Lower leg skin (tissue), 3 donors: Measurements from ENCODE around the gene CYB5A.

Source experiments
- POLR2A ChIP-seq, 2 donors: fragments of 450-650 bp; IDR thresholded peaks; one replicate each; pipeline ENCODE4 v1.6.1; 2016 to 2017; ENCODE audit warnings: antibody characterized with exemption in 2 of 2, mild to moderate bottlenecking in 1 of 2, moderate library complexity in 1 of 2
- TF ChIP-seq, protein P1 (sequence below), 3 donors: fragments of 450-650 bp; IDR thresholded peaks; one replicate each; pipeline ENCODE4 v1.5.1; 2016; ENCODE audit warnings: antibody characterized with exemption in 3 of 3, mild to moderate bottlenecking in 3 of 3, moderate library complexity in 2 of 3

DNA sequence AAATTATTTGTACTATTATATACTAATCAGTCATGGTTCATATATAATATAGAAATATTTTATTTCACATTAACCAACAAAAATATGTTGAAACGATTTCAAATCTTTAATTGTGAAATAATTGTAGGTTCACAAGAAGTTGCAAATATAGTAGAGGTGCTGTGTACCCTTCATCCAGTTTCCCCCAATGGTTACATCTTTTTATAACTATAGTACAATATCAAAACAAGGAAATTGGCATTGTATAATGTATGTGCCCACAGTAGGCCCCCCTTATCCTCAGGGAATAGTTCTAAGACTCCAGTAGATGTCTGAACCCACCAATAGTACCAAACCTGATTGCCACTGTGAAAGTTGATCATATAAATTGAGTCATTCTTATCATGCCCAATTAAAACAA is 7.4 kb upstream of the CYB5A start:
- TF ChIP-seq, protein P1, sequence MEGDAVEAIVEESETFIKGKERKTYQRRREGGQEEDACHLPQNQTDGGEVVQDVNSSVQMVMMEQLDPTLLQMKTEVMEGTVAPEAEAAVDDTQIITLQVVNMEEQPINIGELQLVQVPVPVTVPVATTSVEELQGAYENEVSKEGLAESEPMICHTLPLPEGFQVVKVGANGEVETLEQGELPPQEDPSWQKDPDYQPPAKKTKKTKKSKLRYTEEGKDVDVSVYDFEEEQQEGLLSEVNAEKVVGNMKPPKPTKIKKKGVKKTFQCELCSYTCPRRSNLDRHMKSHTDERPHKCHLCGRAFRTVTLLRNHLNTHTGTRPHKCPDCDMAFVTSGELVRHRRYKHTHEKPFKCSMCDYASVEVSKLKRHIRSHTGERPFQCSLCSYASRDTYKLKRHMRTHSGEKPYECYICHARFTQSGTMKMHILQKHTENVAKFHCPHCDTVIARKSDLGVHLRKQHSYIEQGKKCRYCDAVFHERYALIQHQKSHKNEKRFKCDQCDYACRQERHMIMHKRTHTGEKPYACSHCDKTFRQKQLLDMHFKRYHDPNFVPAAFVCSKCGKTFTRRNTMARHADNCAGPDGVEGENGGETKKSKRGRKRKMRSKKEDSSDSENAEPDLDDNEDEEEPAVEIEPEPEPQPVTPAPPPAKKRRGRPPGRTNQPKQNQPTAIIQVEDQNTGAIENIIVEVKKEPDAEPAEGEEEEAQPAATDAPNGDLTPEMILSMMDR (IDR thresholded peaks at IDR 0.05) = no peak
- TF ChIP-seq POLR2A (IDR thresholded peaks at IDR 0.05) = no peak
